ENCODE measurements around the gene NRXN2. TPM values are rescaled to one million over a fixed set of nuclear protein-coding genes. Genes with fewer than 3 reads are reported as not detected.

The NRXN2 gene
- polyA plus RNA-seq, 3 donors, result 0.07 TPM; not detected in 2

- Mint-ChIP-seq H3K36me3 (peaks cover 6 to 14% of the 10 kb centered on the region in 2 donors), H3K27me3 (ENCODE audit: low read depth in 3 of 3) (peaks cover 69 to 82% (median 69%) of the 10 kb centered on the region in 3 donors), H3K4me3 (peak overlapping the region; percentile 31 to 54), H3K9me3 (peaks cover 0 to 17% (median 11%) of the 10 kb centered on the region in 7 donors), H3K4me1 (peaks cover 22% of the 10 kb centered on the region), H3K27ac (peak overlapping the region in 1 of 7 donors; percentile 50)
- no peak for TF ChIP-seq CTCF (IDR thresholded peaks at IDR 0.05)
- H3K27ac ChIP-seq (ENCODE audit: low read depth in 1 of 2, low read length in 2 of 2), result no peak overlapping the region
- peak overlapping the region in 1 of 3 experiments; percentile 50 for H3K4me3 ChIP-seq (replicated peaks in 1 of 3; ENCODE audit: low read depth in 2 of 3, low read length in 3 of 3)
- H3K4me2 ChIP-seq (replicated peaks; ENCODE audit: extremely low read depth, low read length, poor library complexity, severe bottlenecking), result peak overlapping the region; percentile 44
- intact Hi-C loops (cut with micrococcal nuclease), result no loop called here
- no peak for DNase-seq
- H3K9me3 ChIP-seq (replicated peaks in 1 of 2; ENCODE audit: control insufficient read depth in 1 of 2, insufficient read depth in 1 of 2, low read length in 2 of 2), result peaks cover 0 to 19% of the 10 kb centered on the region in 2 donors
- WGBS (ENCODE audit: insufficient coverage), result 7% methylated on average over 45 of the region's 45 CpGs
- no peaks in the 10 kb centered on the region for H4K20me1 ChIP-seq (ENCODE audit: insufficient read depth, low read length)
- H3K27me3 ChIP-seq (ENCODE audit: control insufficient read depth in 2 of 2, insufficient read depth in 2 of 2, low read length in 2 of 2), result peaks cover 38 to 70% of the 10 kb centered on the region in 2 donors
- peaks cover 8 to 19% of the 10 kb centered on the region in 2 donors for H3K4me1 ChIP-seq (ENCODE audit: control insufficient read depth in 1 of 2, insufficient read depth in 2 of 2, low read length in 2 of 2)
- no peak overlapping the region for H3K9ac ChIP-seq (ENCODE audit: insufficient read depth, low read length, poor library complexity, severe bottlenecking)
- no peaks in the 10 kb centered on the region for H3K36me3 ChIP-seq (replicated peaks in 1 of 2; ENCODE audit: control insufficient read depth in 1 of 2, insufficient read depth in 2 of 2, low read length in 2 of 2)
- H2AFZ ChIP-seq (ENCODE audit: insufficient read depth, low read depth, low read length, poor library complexity, severe bottlenecking), result no peak overlapping the region
- no peaks in the 10 kb centered on the region for H3K79me2 ChIP-seq (ENCODE audit: insufficient read depth, low read length)
These were observed 10.5 kb downstream of the NRXN2 start for GRCh38 chr11:64712430-64713015.

GRCh38 chr11:64711956-64712362, 11.0 kb downstream of the NRXN2 start:
- H3K4me2 ChIP-seq (replicated peaks; ENCODE audit: extremely low read depth, low read length, poor library complexity, severe bottlenecking), result peak overlapping the region; percentile 44
- peak overlapping the region in 1 of 3 experiments; percentile 50 for H3K4me3 ChIP-seq (replicated peaks in 1 of 3; ENCODE audit: low read depth in 2 of 3, low read length in 3 of 3)
- H3K36me3 ChIP-seq (replicated peaks in 1 of 2; ENCODE audit: control insufficient read depth in 1 of 2, insufficient read depth in 2 of 2, low read length in 2 of 2), result no peaks in the 10 kb centered on the region
- peak overlapping the region in 2 of 7 donors; percentile 50 to 58 for H3K27ac Mint-ChIP-seq
- no peak overlapping the region for H2AFZ ChIP-seq (ENCODE audit: insufficient read depth, low read depth, low read length, poor library complexity, severe bottlenecking)
- H3K27me3 ChIP-seq (ENCODE audit: control insufficient read depth in 2 of 2, insufficient read depth in 2 of 2, low read length in 2 of 2), result peaks cover 38 to 64% of the 10 kb centered on the region in 2 donors
- intact Hi-C loops (cut with micrococcal nuclease), result no loop called here
- no peaks in the 10 kb centered on the region for H3K79me2 ChIP-seq (ENCODE audit: insufficient read depth, low read length)
- WGBS (ENCODE audit: insufficient coverage), result 57% methylated on average over 19 of the region's 19 CpGs
- peaks cover 0 to 17% (median 11%) of the 10 kb centered on the region in 7 donors for H3K9me3 Mint-ChIP-seq
- TF ChIP-seq CTCF (IDR thresholded peaks at IDR 0.05), result no peak
- no peak overlapping the region for H3K27ac ChIP-seq (ENCODE audit: low read depth in 1 of 2, low read length in 2 of 2)
- H3K4me1 Mint-ChIP-seq, result peaks cover 22% of the 10 kb centered on the region
- no peaks in the 10 kb centered on the region for H4K20me1 ChIP-seq (ENCODE audit: insufficient read depth, low read length)
- peaks cover 0 to 19% of the 10 kb centered on the region in 2 donors for H3K9me3 ChIP-seq (replicated peaks in 1 of 2; ENCODE audit: control insufficient read depth in 1 of 2, insufficient read depth in 1 of 2, low read length in 2 of 2)
- H3K4me1 ChIP-seq (ENCODE audit: control insufficient read depth in 1 of 2, insufficient read depth in 2 of 2, low read length in 2 of 2), result peaks cover 8 to 19% of the 10 kb centered on the region in 2 donors
- peaks cover 6 to 14% of the 10 kb centered on the region in 2 donors for H3K36me3 Mint-ChIP-seq
- peak overlapping the region in 1 of 2 donors; percentile 54 for H3K4me3 Mint-ChIP-seq
- H3K27me3 Mint-ChIP-seq (ENCODE audit: low read depth in 3 of 3), result peaks cover 65 to 77% (median 68%) of the 10 kb centered on the region in 3 donors
- no peak overlapping the region for H3K9ac ChIP-seq (ENCODE audit: insufficient read depth, low read length, poor library complexity, severe bottlenecking)
- no peak for DNase-seq
